Muscle layer of colon (tissue), 2 donors: Measurements from ENCODE around the gene C2CD3.

Experiments
- H3K27ac ChIP-seq: one replicate; pipeline ENCODE4 v1.7.0; 2013; ENCODE audit warnings: low read depth, mild to moderate bottlenecking, low read length, moderate library complexity
- H3K27me3 ChIP-seq, 2 donors: one replicate each; pipeline ENCODE4 v1.7.0; 2013; ENCODE audit warnings: low read length in 2 of 2, mild to moderate bottlenecking in 2 of 2; ENCODE audit not compliant: insufficient read depth in 2 of 2, control insufficient read depth in 1 of 2
- H3K36me3 ChIP-seq: one replicate; pipeline ENCODE4 v1.7.0; 2013; ENCODE audit warnings: mild to moderate bottlenecking, low read length; ENCODE audit not compliant: insufficient read depth
- H3K4me1 ChIP-seq: one replicate; pipeline ENCODE4 v1.7.0; 2013; ENCODE audit warnings: mild to moderate bottlenecking, low read length; ENCODE audit not compliant: insufficient read depth
- H3K4me3 ChIP-seq, 2 donors: one replicate each; pipeline ENCODE4 v1.7.0; 2013; ENCODE audit warnings: low read length in 2 of 2, low read depth in 1 of 2, mild to moderate bottlenecking in 1 of 2, moderate library complexity in 1 of 2
- H3K9ac ChIP-seq: one replicate; pipeline ENCODE4 v1.7.0; 2013; ENCODE audit warnings: low read length
- H3K9me3 ChIP-seq: one replicate; pipeline ENCODE4 v1.7.0; 2013; ENCODE audit warnings: mild to moderate bottlenecking, low read length
- donor health status: abdominal sarcoma.
- donor health status: Adenocarcinoma of cecum.

The C2CD3 gene

DNA sequence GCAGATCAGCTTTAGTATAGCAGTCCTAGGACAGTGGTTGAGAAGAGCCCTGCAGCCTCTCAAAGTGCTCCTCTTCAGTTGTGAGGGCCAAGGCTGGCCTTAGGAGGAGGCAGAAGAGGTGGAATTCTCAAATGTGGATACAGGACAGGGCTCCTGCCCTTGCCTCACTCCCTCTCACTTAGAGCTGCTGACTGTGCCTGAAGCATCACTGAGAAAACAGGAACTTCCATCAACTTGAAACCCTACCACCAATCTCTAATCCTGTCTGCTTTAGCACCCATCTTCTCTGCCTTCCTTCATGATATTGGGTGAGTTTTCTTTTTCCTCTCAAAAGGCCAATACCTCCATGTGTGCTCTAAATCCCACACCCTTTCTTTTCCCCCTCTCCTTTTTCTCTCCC, 147.5 kb downstream of the C2CD3 start:
- H3K36me3 ChIP-seq = peaks cover 3% of the 10 kb centered on the region
- H3K27ac ChIP-seq = no peak overlapping the region
- H3K27me3 ChIP-seq = no peaks in the 10 kb centered on the region
- H3K9ac ChIP-seq = no peak overlapping the region
- H3K4me1 ChIP-seq = peaks cover 20% of the 10 kb centered on the region
- H3K4me3 ChIP-seq = no peak overlapping the region
- H3K9me3 ChIP-seq = no peaks in the 10 kb centered on the region

DNA sequence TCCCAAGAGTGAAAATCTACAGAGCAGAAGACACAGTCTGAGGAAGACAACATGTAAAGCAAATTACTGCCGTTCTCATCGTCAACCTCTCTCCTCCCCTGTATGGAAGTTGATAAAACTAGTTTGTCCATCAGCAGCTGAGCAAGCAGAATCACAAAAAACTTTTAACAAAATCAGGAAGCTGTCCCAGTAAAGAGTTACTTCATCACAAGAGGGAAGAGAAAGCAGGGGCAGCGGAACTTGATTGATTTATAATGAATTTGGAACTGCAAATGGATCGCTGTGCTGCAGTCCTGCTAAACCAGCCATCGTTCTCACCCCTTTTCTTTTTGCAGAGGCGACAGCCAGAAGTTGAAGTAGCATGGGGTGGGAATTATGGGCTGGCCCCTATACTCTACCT, 148.3 kb downstream of the C2CD3 start:
- Histone ChIP-seq H3K36me3 (no peaks in the 10 kb centered on the region), H3K9ac (no peak overlapping the region), H3K27me3 (no peaks in the 10 kb centered on the region), H3K9me3 (no peaks in the 10 kb centered on the region), H3K4me1 (peaks cover 28% of the 10 kb centered on the region), H3K27ac (no peak overlapping the region), H3K4me3 (no peak overlapping the region)

DNA sequence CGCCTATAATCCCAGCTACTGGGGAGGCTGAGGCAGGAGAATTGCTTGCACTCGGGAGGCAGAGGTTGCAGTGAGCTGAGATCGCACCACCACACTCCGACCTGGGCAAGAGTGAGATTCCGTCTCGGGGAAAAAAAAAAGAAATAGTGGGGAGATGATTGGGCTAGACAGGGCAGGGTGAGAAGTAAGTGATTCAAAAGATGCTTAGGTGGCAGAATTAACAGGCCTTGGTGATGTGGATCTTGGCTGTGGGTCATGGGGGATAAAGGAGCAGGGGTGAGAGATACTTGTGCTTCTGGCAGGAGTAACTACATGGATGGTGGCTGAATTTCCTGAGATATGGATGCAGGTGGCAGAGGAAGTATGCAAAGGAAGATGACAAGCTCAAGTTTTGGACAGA, 148.8 kb downstream of the C2CD3 start:
- H3K9me3 ChIP-seq = no peaks in the 10 kb centered on the region
- H3K9ac ChIP-seq = no peak overlapping the region
- peaks cover 31% of the 10 kb centered on the region for H3K4me1 ChIP-seq
- H3K4me3 ChIP-seq = no peak overlapping the region
- no peaks in the 10 kb centered on the region for H3K27me3 ChIP-seq
- no peak overlapping the region for H3K27ac ChIP-seq
- H3K36me3 ChIP-seq = no peaks in the 10 kb centered on the region

DNA sequence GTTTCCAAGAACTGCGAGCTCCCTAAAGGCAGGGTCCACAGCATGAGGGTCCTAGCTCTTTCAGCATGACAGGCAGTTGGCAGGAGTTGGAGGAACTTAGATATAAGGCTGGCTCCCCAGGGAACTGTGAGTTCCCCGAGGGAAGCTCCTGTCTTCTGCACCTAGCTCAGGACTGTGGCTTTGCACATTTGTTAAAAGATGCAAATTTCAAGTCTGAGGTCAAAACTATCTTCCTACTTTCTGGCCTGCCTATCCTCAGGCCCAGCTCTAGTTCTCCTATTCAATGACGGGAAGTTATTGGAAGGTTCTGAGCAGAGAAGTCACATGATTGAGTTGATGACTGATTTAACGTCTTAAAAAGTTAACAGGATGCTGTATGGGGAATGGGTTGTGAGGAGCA, 150.3 kb downstream of the C2CD3 start:
- Histone ChIP-seq H3K4me1 (peaks cover 31% of the 10 kb centered on the region), H3K27ac (no peak overlapping the region), H3K4me3 (no peak overlapping the region), H3K27me3 (no peaks in the 10 kb centered on the region), H3K9me3 (no peaks in the 10 kb centered on the region), H3K9ac (no peak overlapping the region), H3K36me3 (no peaks in the 10 kb centered on the region)

DNA sequence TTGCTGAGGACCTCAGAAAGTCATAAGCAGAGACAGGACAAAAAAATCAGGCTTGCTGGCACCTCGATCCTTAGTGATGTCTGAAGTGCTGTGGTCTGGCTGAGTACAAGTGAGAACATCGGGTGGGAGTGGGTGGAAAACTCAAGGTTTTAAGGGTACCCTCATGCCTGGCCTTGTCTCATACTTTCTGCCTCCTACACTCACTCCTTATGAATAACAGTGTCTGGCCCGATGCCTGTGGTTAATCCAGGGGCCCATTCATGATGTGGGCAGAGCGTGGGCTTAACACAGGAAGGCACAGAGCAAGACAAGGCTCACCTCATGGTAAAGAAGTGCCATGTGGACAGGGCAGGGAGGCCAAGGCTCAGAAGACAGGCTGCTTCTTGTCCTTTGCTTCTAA, 150.9 kb downstream of the C2CD3 start:
- no peaks in the 10 kb centered on the region for H3K9me3 ChIP-seq
- no peaks in the 10 kb centered on the region for H3K27me3 ChIP-seq
- peak overlapping the region; percentile 15 for H3K27ac ChIP-seq
- H3K36me3 ChIP-seq = no peaks in the 10 kb centered on the region
- H3K4me3 ChIP-seq = no peak overlapping the region
- peaks cover 31% of the 10 kb centered on the region for H3K4me1 ChIP-seq
- H3K9ac ChIP-seq = no peak overlapping the region

DNA sequence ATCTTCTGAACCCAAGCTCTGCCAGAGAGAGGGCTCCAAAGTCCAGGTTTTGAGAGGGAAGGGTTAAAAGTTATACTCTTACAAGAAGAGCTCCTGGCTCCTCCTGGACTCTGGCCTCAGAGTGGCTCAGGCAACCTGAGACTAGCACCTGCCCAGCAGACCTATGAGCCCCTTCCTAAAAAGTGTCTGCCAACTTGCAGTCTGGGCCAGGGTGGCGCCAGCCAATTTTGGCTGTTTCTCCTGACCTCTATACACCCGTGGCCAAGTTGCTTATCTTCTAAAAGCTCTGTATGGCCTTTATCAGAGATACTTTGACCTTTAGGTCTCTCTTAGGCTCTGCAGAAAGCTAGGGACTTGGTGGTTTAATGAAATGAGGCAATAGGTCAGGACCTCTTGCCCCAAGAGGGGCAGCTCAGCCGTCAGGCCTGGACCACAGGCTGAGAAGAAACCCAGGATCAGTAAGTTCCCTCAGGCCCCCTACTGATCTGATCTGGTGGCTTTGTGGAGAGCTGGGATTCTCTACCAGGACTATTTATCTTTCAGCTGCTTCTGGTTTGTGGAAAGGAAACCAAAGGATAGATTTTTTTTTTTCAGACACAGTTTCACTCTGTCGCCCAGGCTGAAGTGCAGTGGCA, 151.6 kb downstream of the C2CD3 start:
- Histone ChIP-seq H3K4me1 (peaks cover 31% of the 10 kb centered on the region), H3K9ac (no peak overlapping the region), H3K36me3 (no peaks in the 10 kb centered on the region), H3K9me3 (no peaks in the 10 kb centered on the region), H3K27me3 (no peaks in the 10 kb centered on the region), H3K4me3 (no peak overlapping the region), H3K27ac (peak overlapping the region; percentile 46)

DNA sequence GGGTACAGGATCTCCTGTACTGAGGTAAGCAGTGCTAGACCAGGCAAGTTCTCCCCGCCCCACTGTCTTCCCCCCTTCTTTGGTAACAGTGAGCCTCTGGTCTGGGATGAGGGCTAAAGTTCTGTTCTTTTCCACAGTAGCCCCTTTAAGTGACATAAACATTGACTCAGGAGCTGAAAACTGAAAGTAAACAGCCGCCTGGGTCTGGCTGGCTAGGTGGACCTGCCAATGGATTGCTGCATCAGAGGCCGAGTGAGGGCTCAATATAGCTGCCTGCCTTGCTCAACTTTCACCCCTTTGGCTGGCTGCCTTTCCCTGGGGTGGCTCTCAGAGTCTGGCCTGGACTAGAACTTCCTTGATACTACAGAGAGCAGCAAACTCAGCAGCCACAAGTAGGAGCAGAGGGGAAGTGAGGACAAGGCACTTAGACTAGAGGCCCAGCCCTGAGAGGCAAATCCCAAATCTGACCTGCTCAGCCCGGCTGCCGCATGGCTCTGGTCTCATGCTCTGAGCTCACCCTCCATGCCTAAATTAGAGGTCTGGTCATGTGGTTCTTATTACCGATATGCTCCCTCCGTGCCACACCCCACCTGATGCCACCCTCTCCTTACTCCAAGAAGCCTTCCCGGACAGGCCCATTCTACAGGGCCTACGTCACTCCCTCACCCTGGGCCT, 152.3 kb downstream of the C2CD3 start:
- Histone ChIP-seq H3K27me3 (no peaks in the 10 kb centered on the region), H3K36me3 (no peaks in the 10 kb centered on the region), H3K27ac (peak overlapping the region; percentile 46), H3K4me3 (no peak overlapping the region), H3K9ac (no peak overlapping the region), H3K4me1 (peaks cover 31% of the 10 kb centered on the region), H3K9me3 (no peaks in the 10 kb centered on the region)

DNA sequence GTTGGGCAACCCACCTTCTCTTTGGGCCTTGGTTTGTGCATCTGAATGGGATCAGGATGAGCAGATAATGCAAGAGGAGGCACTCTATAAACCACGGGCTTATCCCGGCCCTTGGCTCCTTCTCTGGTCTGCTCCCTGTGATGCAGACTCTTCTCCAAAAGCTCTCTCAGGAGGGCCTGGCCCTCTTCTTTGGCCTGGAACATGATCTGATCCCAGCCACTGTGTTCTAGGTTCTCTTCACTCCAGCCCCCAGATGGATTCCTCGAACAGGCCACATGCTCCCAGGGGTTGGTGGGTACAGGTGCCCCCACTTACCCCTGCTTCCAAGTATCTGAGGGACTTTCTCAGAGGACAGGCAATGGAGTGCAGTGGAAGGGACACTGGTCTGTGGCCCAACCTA, 153.2 kb downstream of the C2CD3 start:
- H3K4me1 ChIP-seq = peaks cover 31% of the 10 kb centered on the region
- no peaks in the 10 kb centered on the region for H3K36me3 ChIP-seq
- no peaks in the 10 kb centered on the region for H3K27me3 ChIP-seq
- no peak overlapping the region for H3K9ac ChIP-seq
- H3K9me3 ChIP-seq = no peaks in the 10 kb centered on the region
- H3K4me3 ChIP-seq = no peak overlapping the region
- H3K27ac ChIP-seq = peak overlapping the region; percentile 46

DNA sequence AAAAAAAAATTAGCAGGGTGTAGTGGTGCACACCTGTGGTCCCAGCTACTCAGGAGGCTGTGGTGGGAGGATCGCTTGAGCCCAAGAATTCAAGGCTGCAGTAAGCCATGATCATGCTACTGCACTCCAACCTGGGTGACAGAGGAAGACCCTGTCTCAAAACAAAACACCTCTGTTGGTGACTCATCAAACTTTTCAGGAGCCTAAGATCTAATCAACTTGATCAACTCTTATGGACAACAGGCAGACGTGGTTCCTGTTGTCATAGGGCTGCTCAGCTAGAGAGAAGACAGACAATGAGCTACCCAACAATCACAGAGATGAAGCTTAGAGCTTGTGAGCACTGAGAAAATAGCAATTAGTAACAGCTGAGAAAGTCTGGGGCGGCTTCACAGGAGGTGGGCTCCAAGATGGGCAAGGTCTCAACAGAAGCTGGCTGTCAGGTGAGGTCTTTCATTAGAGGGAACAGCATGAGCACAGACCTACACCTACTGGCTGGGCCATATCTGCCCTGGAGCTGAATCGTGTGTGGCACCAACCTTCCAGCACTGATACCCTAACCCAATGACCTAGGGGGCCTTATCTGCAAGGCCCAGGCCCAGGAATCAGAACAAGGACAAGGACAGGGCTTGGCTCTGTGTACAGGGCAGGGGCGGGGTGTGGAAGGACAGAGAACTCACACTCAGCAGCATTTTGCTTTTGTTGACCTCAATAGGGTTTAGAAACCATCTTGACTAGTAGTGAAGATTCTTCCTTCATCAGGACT, 154.7 kb downstream of the C2CD3 start:
- no peaks in the 10 kb centered on the region for H3K9me3 ChIP-seq
- no peak overlapping the region for H3K27ac ChIP-seq
- peaks cover 31% of the 10 kb centered on the region for H3K4me1 ChIP-seq
- H3K36me3 ChIP-seq = no peaks in the 10 kb centered on the region
- H3K27me3 ChIP-seq = no peaks in the 10 kb centered on the region
- H3K4me3 ChIP-seq = no peak overlapping the region
- H3K9ac ChIP-seq = no peak overlapping the region

DNA sequence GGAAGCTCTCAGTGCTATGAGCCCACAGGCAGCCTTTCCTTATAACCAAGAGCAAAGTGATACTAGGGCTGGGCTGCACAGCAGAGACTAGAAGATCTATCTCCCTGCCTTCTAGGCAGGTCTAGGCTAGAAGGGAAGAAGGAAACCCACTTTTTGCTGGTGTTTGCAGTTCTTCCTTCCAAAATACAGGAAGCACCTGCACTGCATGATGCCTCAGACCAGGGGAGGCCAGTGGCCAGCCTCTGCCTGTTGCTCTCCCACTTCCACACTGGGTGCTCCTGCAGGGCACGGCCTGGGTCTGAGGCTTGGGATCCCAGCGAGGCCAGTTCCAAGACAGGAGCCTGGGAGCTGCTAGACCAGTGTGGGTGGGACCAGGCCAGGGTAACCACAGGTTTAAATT, 155.9 kb downstream of the C2CD3 start:
- Histone ChIP-seq H3K27me3 (no peaks in the 10 kb centered on the region), H3K9ac (no peak overlapping the region), H3K9me3 (no peaks in the 10 kb centered on the region), H3K27ac (no peak overlapping the region), H3K4me1 (peaks cover 27% of the 10 kb centered on the region), H3K4me3 (no peak overlapping the region), H3K36me3 (no peaks in the 10 kb centered on the region)

DNA sequence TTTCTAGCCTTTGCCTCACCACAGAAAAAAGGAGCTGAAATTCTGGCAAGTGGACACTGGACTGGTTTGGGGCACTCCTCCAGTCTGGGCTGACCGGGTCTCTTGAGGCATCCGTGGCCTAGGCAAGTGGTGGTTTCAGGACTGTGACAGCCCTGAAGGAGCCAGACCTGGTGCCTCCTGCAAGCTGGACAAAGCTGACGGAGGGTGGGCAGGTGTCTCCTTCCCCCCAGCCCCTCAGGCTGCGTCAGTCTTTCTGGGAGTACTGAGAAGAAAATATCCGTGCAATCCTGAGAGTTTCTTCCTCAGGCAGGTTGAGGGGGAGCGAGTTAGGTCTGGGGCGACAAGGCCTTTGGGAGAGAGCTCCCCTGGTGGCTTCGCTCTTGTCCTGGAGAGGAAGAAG, 157.7 kb downstream of the C2CD3 start:
- H3K36me3 ChIP-seq = no peaks in the 10 kb centered on the region

More for the DNA sequence above, 157.7 kb downstream of the C2CD3 start:
- Histone ChIP-seq H3K27ac (no peak overlapping the region), H3K27me3 (no peaks in the 10 kb centered on the region), H3K9me3 (no peaks in the 10 kb centered on the region), H3K4me3 (no peak overlapping the region), H3K9ac (no peak overlapping the region), H3K4me1 (peaks cover 9% of the 10 kb centered on the region)
